Neural cell (in vitro differentiated cells): ENCODE measurements around the gene GRM5. TPM values are rescaled to one million over a fixed set of nuclear protein-coding genes. Genes with fewer than 3 reads are reported as not detected.

Experiments
- H2AFZ ChIP-seq: fragments of 200-600, 300-800 bp; sonication (generic), shearing (Covaris generic); 2 replicates; pipeline ENCODE4 v1.6.0; 2014; ENCODE audit warnings: low read depth, mild to moderate bottlenecking, antibody characterized with exemption, low read length, moderate library complexity
- H3F3A ChIP-seq: fragments of 200-600 bp; shearing (Covaris generic); 2 replicates; pipeline ENCODE4 v1.6.1; 2016; ENCODE audit warnings: mild to moderate bottlenecking, moderate library complexity, mixed read lengths, antibody characterized with exemption, low read length; ENCODE audit not compliant: insufficient read depth, poor library complexity, severe bottlenecking
- H3K27ac ChIP-seq: fragments of 200-600, 300-800 bp; sonication (generic), shearing (Covaris generic); 2 replicates; pipeline ENCODE4 v1.5.1; 2014; ENCODE audit warnings: mild to moderate bottlenecking, low read length, moderate library complexity
- H3K27me3 ChIP-seq: fragments of 300-800, 200-600 bp; sonication (generic), shearing (Covaris generic); 2 replicates; pipeline ENCODE4 v1.6.0; 2014; ENCODE audit warnings: mild to moderate bottlenecking, low read depth, low read length, moderate library complexity; ENCODE audit not compliant: insufficient read depth
- H3K36me3 ChIP-seq: fragments of 300-800, 200-600 bp; sonication (generic), shearing (Covaris generic); 2 replicates; pipeline ENCODE4 v1.5.1; 2014; ENCODE audit warnings: mild to moderate bottlenecking, antibody characterized with exemption, low read length, moderate library complexity; ENCODE audit not compliant: insufficient read depth
- H3K4me2 ChIP-seq: fragments of 300-800, 200-600 bp; sonication (generic), shearing (Covaris generic); 2 replicates; pipeline ENCODE4 v1.6.0; 2014; ENCODE audit warnings: mild to moderate bottlenecking, low read length
- H3K4me3 ChIP-seq: fragments of 300-800, 200-600 bp; sonication (generic), shearing (Covaris generic); 2 replicates; pipeline ENCODE4 v1.5.1; 2014; ENCODE audit warnings: mild to moderate bottlenecking, low read length, moderate library complexity
- H3K79me2 ChIP-seq: fragments of 200-600 bp; shearing (Covaris generic); replicated peaks from 2 replicates; pipeline ENCODE4 v1.6.0; 2014; ENCODE audit warnings: mild to moderate bottlenecking, low read length, moderate library complexity; ENCODE audit not compliant: insufficient read depth
- H3K9ac ChIP-seq: fragments of 300-800, 200-600 bp; sonication (generic), shearing (Covaris generic); 2 replicates; pipeline ENCODE4 v1.6.1; 2016; ENCODE audit warnings: mild to moderate bottlenecking, low read length, mixed read lengths
- H3K9me2 ChIP-seq: fragments of 200-600 bp; shearing (Covaris generic); 2 replicates; pipeline ENCODE4 v1.6.1; 2016; ENCODE audit warnings: mild to moderate bottlenecking, low read length, mixed read lengths; ENCODE audit not compliant: insufficient read depth
- H3K9me3 ChIP-seq: fragments of 200-600, 300-800 bp; sonication (generic), shearing (Covaris generic); 2 replicates; pipeline ENCODE4 v1.6.1; 2016; ENCODE audit warnings: mild to moderate bottlenecking, mixed run types, low read length, moderate library complexity, mixed read lengths
- H4K20me1 ChIP-seq: fragments of 200-600 bp; shearing (Covaris generic); 2 replicates; pipeline ENCODE4 v1.6.1; 2016; ENCODE audit warnings: mild to moderate bottlenecking, mixed run types; ENCODE audit not compliant: insufficient read depth
- CTCF ChIP-seq: fragments of 450-650 bp; IDR thresholded peaks from 2 replicates; pipeline ENCODE4 v1.5.1; 2014; ENCODE audit warnings: antibody characterized with exemption, mild to moderate bottlenecking, moderate library complexity; ENCODE audit not compliant: poor library complexity, severe bottlenecking
- EP300 ChIP-seq: fragments of 450-650 bp; conservative IDR thresholded peaks from 2 replicates; pipeline ENCODE4 v1.6.1; 2014; ENCODE audit warnings: antibody characterized with exemption, mild to moderate bottlenecking, moderate library complexity; ENCODE audit not compliant: poor library complexity, severe bottlenecking
- EZH2 ChIP-seq: fragments of 200-600, 300-800 bp; shearing (Covaris generic), sonication (generic); IDR thresholded peaks from 2 replicates; pipeline ENCODE4 v1.6.1; 2014; ENCODE audit warnings: antibody characterized with exemption, low read length, borderline replicate concordance, mild to moderate bottlenecking; ENCODE audit not compliant: insufficient read depth, poor library complexity, severe bottlenecking
- MXI1 ChIP-seq: fragments of 450-650 bp; conservative IDR thresholded peaks from 2 replicates; pipeline ENCODE4 v1.6.1; 2014; ENCODE audit warnings: antibody characterized with exemption, mild to moderate bottlenecking; ENCODE audit not compliant: poor library complexity, severe bottlenecking
- POLR2AphosphoS5 ChIP-seq: IDR thresholded peaks from 2 replicates; pipeline ENCODE4 v1.6.1; 2012
- RAD21 ChIP-seq: fragments of 450-650 bp; conservative IDR thresholded peaks from 2 replicates; pipeline ENCODE4 v1.6.1; 2014; ENCODE audit warnings: antibody characterized with exemption, mild to moderate bottlenecking, moderate library complexity
- REST ChIP-seq: IDR thresholded peaks from 2 replicates; pipeline ENCODE4 v1.6.1; 2012; ENCODE audit warnings: borderline replicate concordance
- SMC3 ChIP-seq: fragments of 450-650 bp; conservative IDR thresholded peaks from 2 replicates; pipeline ENCODE4 v1.6.1; 2014; ENCODE audit warnings: antibody characterized with exemption, mild to moderate bottlenecking, moderate library complexity; ENCODE audit not compliant: poor library complexity
- TAF1 ChIP-seq: IDR thresholded peaks from 2 replicates; pipeline ENCODE4 v1.6.1; 2012; ENCODE audit warnings: low read depth
- polyA plus RNA-seq: library from polyadenylated mRNA; depleted of rRNA; stranded (reverse); fragments of >200 nt; gene quantifications from 2 replicates; pipeline ENCODE4 v1.2.3, GENCODE V29; 2014

Gene GRM5
- polyA plus RNA-seq, 1 donor from 2014 or later = 11.8 TPM

DNA sequence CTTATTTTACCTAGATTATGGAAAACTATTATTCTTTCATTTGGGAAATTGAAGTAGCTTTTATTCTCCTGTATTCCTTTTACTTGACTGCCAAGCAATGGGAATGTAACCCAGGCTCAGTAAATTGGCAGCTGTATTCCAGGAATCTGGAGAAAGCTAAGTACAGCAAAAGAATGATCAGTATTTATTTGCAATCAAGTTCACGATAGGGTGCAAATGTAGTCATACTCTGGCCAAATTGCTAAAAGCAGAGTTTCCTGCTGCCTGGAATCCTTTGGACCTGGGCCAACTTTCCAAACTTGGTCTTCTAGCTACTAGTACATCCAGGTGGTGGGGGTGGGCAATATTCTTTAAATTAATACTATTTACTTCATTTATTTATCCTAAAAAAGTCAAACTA lies 442.3 kb downstream of the GRM5 start:
- Histone ChIP-seq H3K9me2 (no peaks in the 10 kb centered on the region), H3K79me2 (no peaks in the 10 kb centered on the region), H2AFZ (no peak overlapping the region), H4K20me1 (no peaks in the 10 kb centered on the region), H3K4me3 (no peak overlapping the region), H3K27ac (no peak overlapping the region), H3K9me3 (no peaks in the 10 kb centered on the region), H3K36me3 (no peaks in the 10 kb centered on the region), H3K27me3 (no peaks in the 10 kb centered on the region), H3K9ac (no peak overlapping the region), H3F3A (no peaks in the 10 kb centered on the region), H3K4me2 (no peak overlapping the region)
- TF ChIP-seq MXI1 = no peak
- TF ChIP-seq SMC3 = no peak
- no peak for TF ChIP-seq CTCF
- no peak for TF ChIP-seq REST
- TF ChIP-seq EZH2 = no peak
- TF ChIP-seq RAD21 = no peak

- TF ChIP-seq EP300 = no peak
- TF ChIP-seq MXI1 = no peak
- TF ChIP-seq SMC3 = no peak
- TF ChIP-seq RAD21 = no peak
- no peak for TF ChIP-seq TAF1
- TF ChIP-seq CTCF = no peak
- TF ChIP-seq POLR2AphosphoS5 = no peak
- TF ChIP-seq EZH2 = no peak
- no peak for TF ChIP-seq REST
- H2AFZ ChIP-seq = no peak overlapping the region
- no peak overlapping the region for H3K9ac ChIP-seq
- no peak overlapping the region for H3K4me2 ChIP-seq
- no peaks in the 10 kb centered on the region for H3K79me2 ChIP-seq
- no peaks in the 10 kb centered on the region for H4K20me1 ChIP-seq
- peak overlapping the region; percentile 40 for H3K27ac ChIP-seq
- H3K36me3 ChIP-seq = no peaks in the 10 kb centered on the region
- H3K9me3 ChIP-seq = no peaks in the 10 kb centered on the region
- H3K9me2 ChIP-seq = no peaks in the 10 kb centered on the region
- H3F3A ChIP-seq = no peaks in the 10 kb centered on the region
- H3K4me3 ChIP-seq = peak overlapping the region; percentile 28
- no peaks in the 10 kb centered on the region for H3K27me3 ChIP-seq
Observed at GRCh38 chr11:88620568-88621130, 445.1 kb downstream of the GRM5 start.
